Testis (tissue), 3 donors: ENCODE data around the gene ROBO1. TPM values are rescaled to one million over a fixed set of nuclear protein-coding genes. Genes with fewer than 3 reads are reported as not detected.

Source experiments
- DNase-seq: peaks from one replicate; pipeline ENCODE4 v3.0.0-alpha.2; 2019
- H3K27ac ChIP-seq, 2 donors: fragments of 200-600 bp; sonication (generic); one replicate each; pipeline ENCODE4 v1.5.1; 2019
- H3K27me3 ChIP-seq: fragments of 200-600 bp; sonication (generic); one replicate; pipeline ENCODE4 v1.5.1; 2019
- H3K36me3 ChIP-seq: fragments of 200-600 bp; sonication (generic); one replicate; pipeline ENCODE4 v1.5.1; 2017; ENCODE audit warnings: low read depth; ENCODE audit errors: missing control alignments
- H3K4me1 ChIP-seq: fragments of 200-600 bp; sonication (generic); one replicate; pipeline ENCODE4 v1.5.1; 2019
- H3K4me3 ChIP-seq, 2 donors: fragments of 200-600 bp; sonication (generic); one replicate each; pipeline ENCODE4 v1.5.1; 2017 to 2019
- H3K9me3 ChIP-seq: fragments of 200-600 bp; sonication (generic); one replicate; pipeline ENCODE4 v1.5.1; 2017
- CTCF ChIP-seq, 3 experiments: fragments of 450-650 bp in 2 of 3; fragments of 200-600 bp in 1 of 3; sonication (generic) in 1 of 3; IDR thresholded peaks; one replicate each; pipeline ENCODE4 v1.5.1; 2016 to 2019; ENCODE audit warnings: antibody characterized with exemption in 3 of 3, mild to moderate bottlenecking in 2 of 3, moderate library complexity in 1 of 3
- POLR2A ChIP-seq: fragments of 450-650 bp; IDR thresholded peaks from one replicate; pipeline ENCODE4 v1.6.1; 2017; ENCODE audit warnings: antibody characterized with exemption, mild to moderate bottlenecking, moderate library complexity
- WGBS, 2 donors: methylation state at CpG; one replicate each; pipeline ENCODE4 v1.1.5; 2018; 5-methylcytosine and 5-hydroxymethylcytosine counted together
- intact Hi-C: fragments of 100-400 bp; cut with DNase I; formaldehyde crosslinking; loops from one replicate; pipeline ENCODE4 v1.15.1; 2023; ENCODE audit warnings: low total_unique reads
- microRNA-seq, 2 donors: library from miRNA; unstranded; fragments of <30 nt; microRNA quantifications; one replicate each; pipeline ENCODE4, GENCODE V29; 2016; ENCODE audit warnings: borderline number of aligned reads in 2 of 2, borderline replicate concordance in 1 of 2
- polyA plus RNA-seq: library from polyadenylated mRNA; stranded (reverse); fragments of 350-450 nt; fragmentation: Illumina TruSeq; extraction: RNeasy Lipid Tissue Mini Kit (QIAGEN cat#74804); gene quantifications from one replicate; pipeline ENCODE4 v1.2.3, GENCODE V29; 2014; ENCODE audit warnings: low read depth, low replicate concordance; ENCODE audit not compliant: insufficient read depth
- small RNA-seq, 2 donors: library from RNA; depleted of rRNA; stranded (forward); fragments of <200 nt; gene quantifications; one replicate each; pipeline ENCODE3, GENCODE V24; 2016
- total RNA-seq, 2 donors: library from RNA; depleted of rRNA; stranded (reverse); fragments of >200 nt; gene quantifications; one replicate each; pipeline ENCODE4 v1.2.3, GENCODE V29; 2016

Gene ROBO1
- total and polyA plus RNA-seq, 3 donors from 2014 or later: 39.4 to 45.1 (median 42.6) TPM

GRCh38 chr3:78569804-78570203, 1198.0 kb downstream of the ROBO1 start:
- Histone ChIP-seq H3K27me3 (no peaks in the 10 kb centered on the region), H3K36me3 (no peaks in the 10 kb centered on the region), H3K27ac (no peak overlapping the region), H3K4me1 (no peaks in the 10 kb centered on the region), H3K4me3 (no peak overlapping the region), H3K9me3 (no peaks in the 10 kb centered on the region)
- TF ChIP-seq CTCF (IDR thresholded peaks at IDR 0.05) (no peak), POLR2A (no peak)
- WGBS, 2 donors: 47 to 54% methylated on average over 6 of the region's 6 CpGs
- intact Hi-C loops: no loop called here
- no peak for DNase-seq

- Histone ChIP-seq H3K9me3 (no peaks in the 10 kb centered on the region), H3K27ac (no peak overlapping the region), H3K36me3 (no peaks in the 10 kb centered on the region), H3K4me1 (no peaks in the 10 kb centered on the region), H3K27me3 (no peaks in the 10 kb centered on the region), H3K4me3 (no peak overlapping the region)
- intact Hi-C loops: no loop called here
- DNase-seq: no peak
- WGBS, 2 donors: 96 to 97% methylated on average over 1 of the region's 1 CpG
- TF ChIP-seq POLR2A: no peak
- no peak for TF ChIP-seq CTCF (IDR thresholded peaks at IDR 0.05)
Measured at GRCh38 chr3:78565712-78566111, 1202.1 kb downstream of the ROBO1 start.

DNA sequence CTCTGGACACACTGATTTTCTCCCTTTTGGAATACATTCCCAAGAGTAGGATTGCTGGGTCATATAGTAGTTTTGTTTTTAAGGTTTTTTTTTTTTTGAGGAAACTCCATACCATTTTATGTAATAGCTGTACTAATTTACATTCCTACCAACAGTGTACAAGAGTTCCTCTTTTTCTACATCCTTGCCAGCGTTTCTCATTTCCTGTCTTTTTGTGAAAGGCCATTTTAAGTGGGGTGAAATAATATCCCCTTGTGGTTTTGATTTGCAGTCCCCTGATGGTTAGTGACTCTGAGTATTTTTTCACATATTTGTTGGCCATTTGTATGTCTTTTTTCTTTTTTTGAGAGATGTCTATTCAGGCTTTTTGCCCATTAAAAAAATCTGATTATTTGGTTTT, 1205.5 kb downstream of the ROBO1 start:
- no peak overlapping the region for H3K4me3 ChIP-seq
- no peaks in the 10 kb centered on the region for H3K27me3 ChIP-seq
- H3K9me3 ChIP-seq: no peaks in the 10 kb centered on the region
- intact Hi-C loops: no loop called here
- H3K36me3 ChIP-seq: no peaks in the 10 kb centered on the region
- no peaks in the 10 kb centered on the region for H3K4me1 ChIP-seq
- no peak for DNase-seq
- H3K27ac ChIP-seq: no peak overlapping the region
- no peak for TF ChIP-seq CTCF (IDR thresholded peaks at IDR 0.05)
- TF ChIP-seq POLR2A: no peak
- 70 to 86% methylated on average over 1 of the region's 1 CpG for WGBS, 2 donors

Small RNAs within 50 kb of the gene (microRNA-seq; reads per million reads assigned to microRNA genes)
- 6.9 to 7.6 reads per million in 2 donors for gene MIR3923

Small RNAs within 50 kb of the gene (small RNA-seq; reads per million reads assigned to genes)
- gene MIR3923 (0.09 to 0.27 reads per million in 2 donors), gene RN7SL751P (0 reads per million in 2 donors)
